HG02870 (cell line): ENCODE results near the gene ZC3H8.

Experiments used
- ATAC-seq: cut with Tn5 transposase; IDR thresholded peaks from one replicate; pipeline ENCODE4 v1.9.1; 2021; ENCODE audit warnings: mild to moderate bottlenecking, moderate library complexity; ENCODE audit not compliant: unreplicated experiment

The ZC3H8 gene

GRCh38 chr2:112166806-112167499 is 87.9 kb downstream of the ZC3H8 start:
- no peak for ATAC-seq

- ATAC-seq: no peak
Measured at GRCh38 chr2:112165296-112165695, 89.5 kb downstream of the ZC3H8 start.

GRCh38 chr2:112164876-112165275 is 90.0 kb downstream of the ZC3H8 start:
- no peak for ATAC-seq

- ATAC-seq: no peak
Measured at GRCh38 chr2:112163541-112163981, 91.3 kb downstream of the ZC3H8 start.

GRCh38 chr2:112162956-112163355 is 91.9 kb downstream of the ZC3H8 start:
- ATAC-seq: no peak

- no peak for ATAC-seq
Measured at GRCh38 chr2:112162341-112162740, 92.5 kb downstream of the ZC3H8 start.
